Breast epithelium (tissue), 4 donors: ENCODE data around the gene ZCCHC10. TPM values are rescaled to one million over a fixed set of nuclear protein-coding genes. Genes with fewer than 3 reads are reported as not detected.
"Not testable (repeated sequence)": the region's sequence is repeated elsewhere in the genome, so short reads cannot be mapped to it uniquely, and the experiment has no call there.

Source experiments
- DNase-seq, 2 donors: peaks; one replicate each; pipeline ENCODE4 v3.0.0-alpha.2; 2019; ENCODE audit warnings: low spot score in 2 of 2
- H3K27ac ChIP-seq, 2 donors: fragments of 200-600 bp; sonication (generic) in 1 of 2; one replicate each; pipeline ENCODE4 v1.5.1; 2016 to 2019; ENCODE audit warnings: mild to moderate bottlenecking in 1 of 2
- H3K27me3 ChIP-seq, 2 donors: fragments of 200-600 bp; sonication (generic) in 1 of 2; one replicate each; pipeline versions ENCODE4 v1.5.1 to v1.6.0; 2017 to 2019; ENCODE audit warnings: control low read depth in 1 of 2, mild to moderate bottlenecking in 1 of 2
- H3K36me3 ChIP-seq: fragments of 200-600 bp; one replicate; pipeline ENCODE4 v1.5.1; 2019
- H3K4me1 ChIP-seq, 2 donors: fragments of 200-600 bp; sonication (generic); one replicate each; pipeline ENCODE4 v1.5.1; 2016 to 2019; ENCODE audit warnings: control low read depth in 1 of 2
- H3K4me3 ChIP-seq, 3 donors: fragments of 200-600 bp; sonication (generic); 1 replicate in 2 of 3; 2 replicates in 1 of 3; pipeline ENCODE4 v1.5.1; 2016 to 2019; ENCODE audit warnings: mild to moderate bottlenecking in 3 of 3, moderate library complexity in 2 of 3
- H3K9me3 ChIP-seq, 2 donors: fragments of 200-600 bp; sonication (generic) in 1 of 2; one replicate each; pipeline ENCODE4 v1.5.1; 2016 to 2019; ENCODE audit warnings: control low read depth in 1 of 2
- POLR2A ChIP-seq: fragments of 450-650 bp; IDR thresholded peaks from one replicate; pipeline ENCODE4 v1.6.1; 2016; ENCODE audit warnings: antibody characterized with exemption, mild to moderate bottlenecking, moderate library complexity
- POLR2AphosphoS5 ChIP-seq, 3 donors: sonication (generic); formaldehyde crosslinking; IDR thresholded peaks; one replicate each; pipeline ENCODE4 v1.6.1; 2017; ENCODE audit warnings: antibody characterized with exemption in 3 of 3
- intact Hi-C: fragments of 100-400 bp; cut with DNase I; formaldehyde crosslinking; loops from one replicate; pipeline ENCODE4 v1.15.1; 2023; ENCODE audit warnings: low total_unique reads
- total RNA-seq, 3 donors: library from RNA; depleted of rRNA; stranded (reverse); fragments of >200 nt; gene quantifications; one replicate each; pipeline ENCODE4 v1.1.0, GENCODE V29; 2016
- TF ChIP-seq, protein P1 (sequence below), 3 donors: fragments of 450-650 bp; IDR thresholded peaks; one replicate each; pipeline ENCODE4 v1.5.1; 2016 to 2017; ENCODE audit warnings: antibody characterized with exemption in 3 of 3, mild to moderate bottlenecking in 3 of 3, moderate library complexity in 3 of 3

ZCCHC10 gene
- total RNA-seq, 3 donors from 2014 or later: 13.6 to 30.4 (median 21.6) TPM

- DNase-seq: no peak
- Histone ChIP-seq H3K27me3 (no peaks in the 10 kb centered on the region), H3K27ac (no peak overlapping the region), H3K9me3 (no peaks in the 10 kb centered on the region), H3K4me1 (no peaks in the 10 kb centered on the region), H3K36me3 (no peaks in the 10 kb centered on the region), H3K4me3 (no peak overlapping the region)
- TF ChIP-seq, protein P1, sequence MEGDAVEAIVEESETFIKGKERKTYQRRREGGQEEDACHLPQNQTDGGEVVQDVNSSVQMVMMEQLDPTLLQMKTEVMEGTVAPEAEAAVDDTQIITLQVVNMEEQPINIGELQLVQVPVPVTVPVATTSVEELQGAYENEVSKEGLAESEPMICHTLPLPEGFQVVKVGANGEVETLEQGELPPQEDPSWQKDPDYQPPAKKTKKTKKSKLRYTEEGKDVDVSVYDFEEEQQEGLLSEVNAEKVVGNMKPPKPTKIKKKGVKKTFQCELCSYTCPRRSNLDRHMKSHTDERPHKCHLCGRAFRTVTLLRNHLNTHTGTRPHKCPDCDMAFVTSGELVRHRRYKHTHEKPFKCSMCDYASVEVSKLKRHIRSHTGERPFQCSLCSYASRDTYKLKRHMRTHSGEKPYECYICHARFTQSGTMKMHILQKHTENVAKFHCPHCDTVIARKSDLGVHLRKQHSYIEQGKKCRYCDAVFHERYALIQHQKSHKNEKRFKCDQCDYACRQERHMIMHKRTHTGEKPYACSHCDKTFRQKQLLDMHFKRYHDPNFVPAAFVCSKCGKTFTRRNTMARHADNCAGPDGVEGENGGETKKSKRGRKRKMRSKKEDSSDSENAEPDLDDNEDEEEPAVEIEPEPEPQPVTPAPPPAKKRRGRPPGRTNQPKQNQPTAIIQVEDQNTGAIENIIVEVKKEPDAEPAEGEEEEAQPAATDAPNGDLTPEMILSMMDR (IDR thresholded peaks at IDR 0.05): no peak
- TF ChIP-seq POLR2A: no peak
- no peak for TF ChIP-seq POLR2AphosphoS5 (IDR thresholded peaks at IDR 0.05)
- intact Hi-C loops: no loop called here
Measured at GRCh38 chr5:132981288-132981687, 45.1 kb downstream of the ZCCHC10 start.

DNA sequence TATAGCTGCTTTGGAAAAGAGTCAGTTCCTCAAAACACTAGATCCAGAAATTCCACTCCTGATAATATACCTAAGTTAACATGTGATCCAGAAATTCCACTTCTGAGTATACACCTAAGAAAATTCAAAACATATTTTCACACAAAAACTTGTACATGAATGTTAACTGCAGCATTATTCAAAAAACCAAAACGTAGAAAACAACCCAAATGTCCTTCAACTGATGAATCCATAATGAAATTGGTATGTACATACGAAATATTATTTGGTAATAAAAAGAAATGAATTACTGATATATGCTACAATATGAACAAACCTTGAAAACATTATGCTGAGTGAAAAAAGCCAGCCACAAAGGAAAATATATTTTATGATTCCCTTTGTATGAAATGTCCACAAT lies 46.4 kb downstream of the ZCCHC10 start:
- no peaks in the 10 kb centered on the region for H3K27me3 ChIP-seq
- H3K4me1 ChIP-seq: no peaks in the 10 kb centered on the region
- no peaks in the 10 kb centered on the region for H3K36me3 ChIP-seq
- no peaks in the 10 kb centered on the region for H3K9me3 ChIP-seq
- intact Hi-C loops: no loop called here
- TF ChIP-seq POLR2A (no peak), POLR2AphosphoS5 (IDR thresholded peaks at IDR 0.05) (no peak)
- TF ChIP-seq, protein P1 (IDR thresholded peaks at IDR 0.05): no peak
- no peak for DNase-seq
- H3K4me3 ChIP-seq: no peak overlapping the region
- H3K27ac ChIP-seq: no peak overlapping the region

DNA sequence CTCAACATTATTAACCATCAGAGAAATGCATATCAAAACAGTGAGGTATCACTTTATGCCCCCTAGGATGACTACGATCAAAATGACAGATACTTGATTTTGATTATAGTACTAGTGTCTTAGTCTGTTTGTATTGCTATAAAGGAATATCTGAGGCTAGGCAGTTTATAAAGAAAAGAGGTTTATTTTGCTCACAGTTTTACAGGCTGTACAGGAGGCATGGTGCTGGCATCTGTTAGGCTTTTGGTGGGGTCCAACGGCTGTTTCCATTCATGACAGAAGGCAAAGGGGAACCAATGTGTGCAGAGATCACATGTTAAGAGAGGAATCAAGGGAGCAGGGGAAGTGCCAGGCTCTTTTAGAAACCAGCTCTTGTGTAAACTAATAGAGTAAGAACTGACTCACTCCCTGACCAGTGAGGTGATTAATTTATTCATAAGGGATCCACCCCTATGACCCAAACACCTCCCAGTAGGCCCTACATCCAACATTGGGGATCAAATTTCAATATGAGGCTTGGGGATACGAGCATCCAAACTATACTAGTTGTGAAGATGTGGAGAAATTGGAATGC lies 46.9 kb downstream of the ZCCHC10 start:
- no peaks in the 10 kb centered on the region for H3K27me3 ChIP-seq
- no peak for TF ChIP-seq POLR2AphosphoS5 (IDR thresholded peaks at IDR 0.05)
- TF ChIP-seq, protein P1 (IDR thresholded peaks at IDR 0.05): no peak
- no peak for TF ChIP-seq POLR2A
- DNase-seq: no peak
- intact Hi-C loops: no loop called here
- no peaks in the 10 kb centered on the region for H3K36me3 ChIP-seq
- H3K4me3 ChIP-seq: no peak overlapping the region
- H3K4me1 ChIP-seq: no peaks in the 10 kb centered on the region
- H3K9me3 ChIP-seq: no peaks in the 10 kb centered on the region
- no peak overlapping the region for H3K27ac ChIP-seq

- Histone ChIP-seq H3K27me3 (no peaks in the 10 kb centered on the region), H3K4me1 (no peaks in the 10 kb centered on the region), H3K9me3 (no peaks in the 10 kb centered on the region), H3K4me3 (no peak overlapping the region), H3K27ac (no peak overlapping the region), H3K36me3 (no peaks in the 10 kb centered on the region)
- DNase-seq: no peak
- TF ChIP-seq, protein P1 (IDR thresholded peaks at IDR 0.05): no peak
- no peak for TF ChIP-seq POLR2A
- no peak for TF ChIP-seq POLR2AphosphoS5 (IDR thresholded peaks at IDR 0.05)
- intact Hi-C loops: no loop called here
Measured at GRCh38 chr5:132976852-132977251, 49.5 kb downstream of the ZCCHC10 start.

DNA sequence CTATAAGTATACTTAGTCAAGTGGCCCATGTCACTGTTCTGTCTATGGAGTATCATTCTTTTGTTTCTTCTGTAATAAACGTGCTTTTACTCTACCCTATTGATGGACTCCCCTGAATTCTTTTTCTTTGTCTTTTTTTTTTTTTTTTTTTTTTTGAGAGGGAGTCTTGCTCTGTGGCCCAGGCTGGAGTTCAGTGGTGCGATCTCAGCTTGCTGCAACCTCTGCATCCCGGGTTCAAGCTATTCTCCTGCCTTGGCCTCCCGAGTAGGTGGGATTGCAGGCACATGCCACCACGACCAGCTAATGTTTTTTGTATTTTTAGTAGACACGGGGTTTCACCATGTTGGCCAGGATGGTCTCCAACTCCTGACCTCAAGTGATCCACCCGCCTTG lies 53.9 kb downstream of the ZCCHC10 start:
- intact Hi-C loops: not testable (repeated sequence)

More for the DNA sequence above, 53.9 kb downstream of the ZCCHC10 start:
- not testable (repeated sequence) for H3K9me3 ChIP-seq, H3K27ac ChIP-seq, H3K4me1 ChIP-seq, DNase-seq, H3K4me3 ChIP-seq, H3K27me3 ChIP-seq, H3K36me3 ChIP-seq
